ENCODE measurements around the gene KRT85.
A peak's percentile ranks its signal among the peaks of the same experiment; 100 is the strongest.
"Not testable (repeated sequence)": the region's sequence is repeated elsewhere in the genome, so short reads cannot be mapped to it uniquely, and the experiment has no call there.

The KRT85 gene

GRCh38 chr12:52347551-52348510 is 19.4 kb downstream of the KRT85 start:
- no peak overlapping the region for H3K27ac ChIP-seq (ENCODE audit: low read length)
- no peak overlapping the region for H3K4me3 ChIP-seq (ENCODE audit: low read length)
- DNase-seq, result no peak
- H4K20me1 ChIP-seq (ENCODE audit: insufficient read depth, low read length), result no peaks in the 10 kb centered on the region
- no peaks in the 10 kb centered on the region for H3K36me3 ChIP-seq (replicated peaks; ENCODE audit: insufficient read depth, low read length)
- peaks cover 62% of the 10 kb centered on the region for H3K27me3 ChIP-seq (replicated peaks; ENCODE audit: insufficient read depth, low read length)
- no peaks in the 10 kb centered on the region for H3K9me3 ChIP-seq (replicated peaks; ENCODE audit: insufficient read depth, low read length)
- no peaks in the 10 kb centered on the region for H3K79me2 ChIP-seq (ENCODE audit: low read length)
- H3K4me1 ChIP-seq (ENCODE audit: low read length), result no peaks in the 10 kb centered on the region
- H3F3A ChIP-seq (ENCODE audit: insufficient read depth, low read length), result no peaks in the 10 kb centered on the region
- no peaks in the 10 kb centered on the region for H3K9me2 ChIP-seq (replicated peaks; ENCODE audit: insufficient read depth, low read length)
- no peak for TF ChIP-seq EZH2 (optimal IDR thresholded peaks at IDR 0.05; ENCODE audit: low read depth, low read length)
- TF ChIP-seq CTCF (IDR thresholded peaks at IDR 0.05; ENCODE audit: low read length), result no peak
- TF ChIP-seq EZH2phosphoT487 (IDR thresholded peaks at IDR 0.05; ENCODE audit: low read length), result no peak
- H3K4me2 ChIP-seq (ENCODE audit: low read depth, low read length), result no peak overlapping the region
- H3K9ac ChIP-seq (ENCODE audit: low read length), result no peak overlapping the region
- H2AFZ ChIP-seq (ENCODE audit: low read length), result no peak overlapping the region

- TF ChIP-seq EZH2phosphoT487 (IDR thresholded peaks at IDR 0.05; ENCODE audit: low read length), result no peak
- no peak for TF ChIP-seq CTCF (IDR thresholded peaks at IDR 0.05; ENCODE audit: low read length)
- no peak for TF ChIP-seq EZH2 (optimal IDR thresholded peaks at IDR 0.05; ENCODE audit: low read depth, low read length)
- H3K27ac ChIP-seq (ENCODE audit: low read length), result no peak overlapping the region
- H3K27me3 ChIP-seq (replicated peaks; ENCODE audit: insufficient read depth, low read length), result peaks cover 54% of the 10 kb centered on the region
- H3K9ac ChIP-seq (ENCODE audit: low read length), result no peak overlapping the region
- no peaks in the 10 kb centered on the region for H3K4me1 ChIP-seq (ENCODE audit: low read length)
- no peaks in the 10 kb centered on the region for H4K20me1 ChIP-seq (ENCODE audit: insufficient read depth, low read length)
- no peaks in the 10 kb centered on the region for H3F3A ChIP-seq (ENCODE audit: insufficient read depth, low read length)
- no peaks in the 10 kb centered on the region for H3K79me2 ChIP-seq (ENCODE audit: low read length)
- no peaks in the 10 kb centered on the region for H3K9me3 ChIP-seq (replicated peaks; ENCODE audit: insufficient read depth, low read length)
- no peaks in the 10 kb centered on the region for H3K9me2 ChIP-seq (replicated peaks; ENCODE audit: insufficient read depth, low read length)
- no peak overlapping the region for H3K4me3 ChIP-seq (ENCODE audit: low read length)
- no peak for DNase-seq
- H3K4me2 ChIP-seq (ENCODE audit: low read depth, low read length), result no peak overlapping the region
- no peak overlapping the region for H2AFZ ChIP-seq (ENCODE audit: low read length)
- H3K36me3 ChIP-seq (replicated peaks; ENCODE audit: insufficient read depth, low read length), result no peaks in the 10 kb centered on the region
Measured at GRCh38 chr12:52347016-52347415, 20.3 kb downstream of the KRT85 start.

GRCh38 chr12:52346593-52346992 is 20.7 kb downstream of the KRT85 start:
- H3F3A ChIP-seq (ENCODE audit: insufficient read depth, low read length), result no peaks in the 10 kb centered on the region
- H3K27ac ChIP-seq (ENCODE audit: low read length), result no peak overlapping the region
- H3K79me2 ChIP-seq (ENCODE audit: low read length), result no peaks in the 10 kb centered on the region
- H3K4me1 ChIP-seq (ENCODE audit: low read length), result no peaks in the 10 kb centered on the region
- no peaks in the 10 kb centered on the region for H3K36me3 ChIP-seq (replicated peaks; ENCODE audit: insufficient read depth, low read length)
- H2AFZ ChIP-seq (ENCODE audit: low read length), result no peak overlapping the region
- no peaks in the 10 kb centered on the region for H4K20me1 ChIP-seq (ENCODE audit: insufficient read depth, low read length)
- H3K27me3 ChIP-seq (replicated peaks; ENCODE audit: insufficient read depth, low read length), result peaks cover 54% of the 10 kb centered on the region
- no peak overlapping the region for H3K4me2 ChIP-seq (ENCODE audit: low read depth, low read length)
- H3K9me3 ChIP-seq (replicated peaks; ENCODE audit: insufficient read depth, low read length), result no peaks in the 10 kb centered on the region
- no peak overlapping the region for H3K9ac ChIP-seq (ENCODE audit: low read length)
- TF ChIP-seq CTCF (IDR thresholded peaks at IDR 0.05; ENCODE audit: low read length) (no peak), EZH2 (optimal IDR thresholded peaks at IDR 0.05; ENCODE audit: low read depth, low read length) (no peak), EZH2phosphoT487 (IDR thresholded peaks at IDR 0.05; ENCODE audit: low read length) (no peak)
- no peak overlapping the region for H3K4me3 ChIP-seq (ENCODE audit: low read length)
- DNase-seq, result peak; percentile 22
- H3K9me2 ChIP-seq (replicated peaks; ENCODE audit: insufficient read depth, low read length), result no peaks in the 10 kb centered on the region

- not testable (repeated sequence) for H3K4me3 ChIP-seq (ENCODE audit: low read length); H3K4me2 ChIP-seq (ENCODE audit: low read depth, low read length); H3K4me1 ChIP-seq (ENCODE audit: low read length); H3K9ac ChIP-seq (ENCODE audit: low read length); H3K27ac ChIP-seq (ENCODE audit: low read length); H4K20me1 ChIP-seq (ENCODE audit: insufficient read depth, low read length); H3K9me2 ChIP-seq (replicated peaks; ENCODE audit: insufficient read depth, low read length); DNase-seq; H3K9me3 ChIP-seq (replicated peaks; ENCODE audit: insufficient read depth, low read length); H3K36me3 ChIP-seq (replicated peaks; ENCODE audit: insufficient read depth, low read length); H2AFZ ChIP-seq (ENCODE audit: low read length); H3K79me2 ChIP-seq (ENCODE audit: low read length); H3F3A ChIP-seq (ENCODE audit: insufficient read depth, low read length)
- H3K27me3 ChIP-seq (replicated peaks; ENCODE audit: insufficient read depth, low read length), result peaks cover 40% of the 10 kb centered on the region
Measured at GRCh38 chr12:52345041-52345440, 22.2 kb downstream of the KRT85 start.
